GM12865 (cell line): ENCODE results near the gene CNNM3.

Experiments used
- DNase-seq: peaks from one replicate; pipeline ENCODE4 v3.0.0; 2010; ENCODE audit warnings: low read depth
- H3K4me3 ChIP-seq: 2 replicates; pipeline ENCODE4 v1.5.1; 2011; ENCODE audit warnings: mild to moderate bottlenecking, low read depth, low read length, control low read depth
- TF ChIP-seq, protein P1 (sequence below): IDR thresholded peaks from 2 replicates; pipeline ENCODE4 v1.5.1; 2011; ENCODE audit warnings: low read length, control low read depth, low read depth, inconsistent platforms; ENCODE audit not compliant: insufficient read depth; ENCODE audit errors: missing control alignments

CNNM3 gene

GRCh38 chr2:96816127-96816835 lies at the start of gene CNNM3:
TSS of gene CNNM3 (plus strand) at chr2:96816268. CDS start at chr2:96816278, 10 bp downstream.
- H3K4me3 ChIP-seq = peak within 1 kb of the TSS; percentile 68
- TF ChIP-seq, protein P1, sequence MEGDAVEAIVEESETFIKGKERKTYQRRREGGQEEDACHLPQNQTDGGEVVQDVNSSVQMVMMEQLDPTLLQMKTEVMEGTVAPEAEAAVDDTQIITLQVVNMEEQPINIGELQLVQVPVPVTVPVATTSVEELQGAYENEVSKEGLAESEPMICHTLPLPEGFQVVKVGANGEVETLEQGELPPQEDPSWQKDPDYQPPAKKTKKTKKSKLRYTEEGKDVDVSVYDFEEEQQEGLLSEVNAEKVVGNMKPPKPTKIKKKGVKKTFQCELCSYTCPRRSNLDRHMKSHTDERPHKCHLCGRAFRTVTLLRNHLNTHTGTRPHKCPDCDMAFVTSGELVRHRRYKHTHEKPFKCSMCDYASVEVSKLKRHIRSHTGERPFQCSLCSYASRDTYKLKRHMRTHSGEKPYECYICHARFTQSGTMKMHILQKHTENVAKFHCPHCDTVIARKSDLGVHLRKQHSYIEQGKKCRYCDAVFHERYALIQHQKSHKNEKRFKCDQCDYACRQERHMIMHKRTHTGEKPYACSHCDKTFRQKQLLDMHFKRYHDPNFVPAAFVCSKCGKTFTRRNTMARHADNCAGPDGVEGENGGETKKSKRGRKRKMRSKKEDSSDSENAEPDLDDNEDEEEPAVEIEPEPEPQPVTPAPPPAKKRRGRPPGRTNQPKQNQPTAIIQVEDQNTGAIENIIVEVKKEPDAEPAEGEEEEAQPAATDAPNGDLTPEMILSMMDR = peak; percentile 61

GRCh38 chr2:96767135-96767871 lies 48.8 kb upstream of the CNNM3 start:
- H3K4me3 ChIP-seq = peak overlapping the region; percentile 11
- DNase-seq = no peak
- TF ChIP-seq, protein P1 = no peak

More at GRCh38 chr2:96816127-96816835, at the start of gene CNNM3:
- peak; percentile 96 for DNase-seq

- peak overlapping the region; percentile 2 for H3K4me3 ChIP-seq
- TF ChIP-seq, protein P1 = no peak
- peak; percentile 74 for DNase-seq
Observed at GRCh38 chr2:96768083-96768561, 47.9 kb upstream of the CNNM3 start.

DNA sequence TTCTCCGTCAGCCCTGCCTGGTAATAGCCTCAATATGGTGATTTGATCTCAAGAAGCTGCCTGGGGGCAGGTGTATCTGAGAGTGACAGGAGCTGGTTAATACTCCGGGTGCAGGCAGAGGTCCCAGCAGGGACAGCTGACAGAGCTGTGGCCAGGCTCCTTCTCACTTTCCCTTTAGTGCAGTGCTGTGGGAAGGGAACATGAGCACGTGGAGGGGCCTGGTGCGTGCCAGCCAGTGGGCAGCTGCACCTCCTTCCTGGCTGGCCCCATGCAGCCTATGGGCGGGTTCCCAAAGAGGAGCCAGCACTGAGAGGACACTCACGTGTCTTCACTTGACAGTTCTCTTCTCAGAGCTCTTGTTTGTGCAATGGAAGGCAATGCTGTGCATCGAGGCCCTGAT lies 46.3 kb upstream of the CNNM3 start:
- TF ChIP-seq, protein P1 = no peak
- H3K4me3 ChIP-seq = no peak overlapping the region
- DNase-seq = no peak

- no peak overlapping the region for H3K4me3 ChIP-seq
- TF ChIP-seq, protein P1 = no peak
- DNase-seq = no peak
Observed at GRCh38 chr2:96770442-96771202, 45.4 kb upstream of the CNNM3 start.

DNA sequence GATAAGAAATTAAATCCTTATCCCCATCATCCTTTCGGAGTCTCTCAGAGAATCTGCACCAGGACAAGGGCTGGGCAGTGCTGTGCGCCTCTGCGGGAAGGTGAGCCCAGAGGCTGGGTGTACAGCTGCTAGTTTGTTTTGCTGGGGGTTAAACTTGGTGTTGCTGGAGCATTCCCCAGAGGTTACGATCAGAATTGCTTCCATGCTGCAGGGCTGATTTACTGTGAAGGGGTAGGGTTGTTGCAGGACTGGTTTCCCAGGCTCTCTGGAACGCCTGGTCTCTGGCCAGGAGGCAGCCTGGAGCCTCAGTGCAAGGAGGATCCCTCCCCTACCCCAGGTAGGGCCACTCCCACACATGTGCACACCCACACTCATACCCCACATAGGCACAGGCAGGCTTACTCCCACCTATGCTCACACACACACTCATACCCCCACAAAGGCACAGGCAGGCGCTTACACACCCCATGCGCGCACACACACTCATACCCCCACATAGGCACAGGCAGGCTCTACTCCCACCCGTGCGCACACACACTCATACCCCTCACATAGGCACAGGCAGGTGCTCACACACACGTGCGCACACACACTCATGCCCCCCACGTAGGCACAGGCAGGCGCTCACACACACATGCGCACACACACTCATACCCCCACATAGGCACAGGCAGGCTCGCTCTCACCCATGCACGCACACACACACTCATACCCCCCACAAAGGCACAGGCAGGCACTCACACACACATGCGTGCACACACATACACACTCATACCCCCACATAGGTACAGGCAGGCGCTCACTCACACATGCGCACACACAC lies 44.1 kb upstream of the CNNM3 start:
- H3K4me3 ChIP-seq = no peak overlapping the region
- TF ChIP-seq, protein P1 = no peak
- DNase-seq = no peak
